ENCODE results near the gene ZNF207. TPM values are rescaled to one million over a fixed set of nuclear protein-coding genes. Genes with fewer than 3 reads are reported as not detected.

Gene ZNF207
- 83.3 and 90.4 TPM in 2 replicates for total RNA-seq

DNA sequence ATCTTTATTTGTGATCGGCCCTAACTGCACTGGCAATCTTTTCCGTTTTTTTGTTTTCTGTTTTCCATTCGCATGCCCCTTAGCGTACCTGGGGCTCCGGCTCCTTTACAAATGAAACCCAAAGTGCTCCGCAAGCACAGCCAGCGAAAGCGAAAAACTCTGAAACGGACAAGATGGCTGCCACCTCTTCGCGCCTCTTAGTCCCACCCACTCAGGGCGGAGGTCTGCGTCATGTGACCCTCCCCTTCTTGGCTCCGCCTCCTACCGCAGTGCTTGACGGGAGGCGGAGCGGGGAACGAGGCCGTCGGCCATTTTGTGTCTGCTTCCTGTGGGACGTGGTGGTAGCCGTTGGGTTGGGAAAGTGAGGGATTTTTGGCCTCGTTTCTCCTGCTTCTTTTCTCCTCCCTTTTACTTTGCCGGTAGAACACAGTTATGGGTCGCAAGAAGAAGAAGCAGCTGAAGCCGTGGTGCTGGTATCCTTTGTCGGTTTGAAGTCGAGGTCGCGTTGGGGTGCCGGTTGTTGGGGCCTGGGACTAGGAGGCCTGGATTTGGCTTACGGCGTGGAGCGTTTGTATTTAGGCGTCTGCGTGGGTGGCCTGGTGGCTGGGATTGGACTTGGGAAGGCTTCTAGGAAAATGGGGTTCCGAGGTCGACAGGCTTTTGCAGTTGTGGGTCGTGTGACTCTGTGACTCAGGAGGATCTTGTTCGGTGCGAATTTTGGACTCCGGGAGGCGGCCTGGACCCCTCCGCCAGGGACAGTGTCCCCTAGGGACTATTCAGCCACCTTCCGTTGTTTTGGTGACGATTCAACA lies at the start of gene ZNF207:
Gene ZNF207, plus strand, starts transcription at position 304 of the 812 bp plus-strand sequence. Its CDS starts 129 bp downstream, at position 433.

GRCh38 chr17:32341857-32342602 lies 7.9 kb upstream of the ZNF207 start, which contains the start of gene C17orf75:
Gene C17orf75 (minus strand): TSS chr17:32342173. CDS start chr17:32342139, 34 bp downstream.

Other genes starting within 250 kb of the ZNF207 start
- 47.8 and 54.9 TPM in 2 replicates for gene RHOT1, start 207.7 kb upstream of the ZNF207 start, total RNA-seq
- gene RHBDL3, start 84.3 kb upstream of the ZNF207 start, total RNA-seq = 0.26 TPM in 1 of 2 replicates, not detected in the other
- gene C17orf75, start 8.0 kb upstream of the ZNF207 start, total RNA-seq = 16.5 and 26.1 TPM in 2 replicates
- 86.8 and 95.4 TPM in 2 replicates for gene PSMD11, start 94.4 kb downstream of the ZNF207 start, total RNA-seq
- gene CDK5R1, start 136.8 kb downstream of the ZNF207 start, total RNA-seq = 0.78 and 1.2 TPM in 2 replicates